Natural killer cell treated with Interleukin-12 subunit alpha and Interleukin-12 subunit beta and Interleukin-15 and Interleukin-18, amount 100 ng/mL, for 72 hours (primary cell): ENCODE measurements around the gene TRPM7. TPM values are rescaled to one million over a fixed set of nuclear protein-coding genes. Genes with fewer than 3 reads are reported as not detected.

Experiments
- ATAC-seq, 2 donors: fragments of 150-1000 bp; cut with Tn5 transposase in 1 of 2; sonication (Bioruptor Pico), chemical (Tn5 transposase) in 1 of 2; 2 replicates each; pipeline ENCODE4 v1.10.0; 2021
- DNase-seq: peaks from one replicate; pipeline ENCODE4 v3.0.0; 2022; ENCODE audit warnings: low spot score
- H3K27ac Mint-ChIP-seq, 2 donors: 1 replicate in 1 of 2; 2 replicates in 1 of 2; pipeline ENCODE4 v1.8.0; 2022; ENCODE audit warnings: mixed read lengths in 2 of 2, mild to moderate bottlenecking in 1 of 2, moderate library complexity in 1 of 2
- H3K27me3 Mint-ChIP-seq, 2 donors: 1 replicate in 1 of 2; 2 replicates in 1 of 2; pipeline ENCODE4 v1.8.0; 2022; ENCODE audit warnings: mixed read lengths in 2 of 2
- H3K36me3 Mint-ChIP-seq: one replicate; pipeline ENCODE4 v1.8.0; 2022; ENCODE audit warnings: mixed read lengths
- H3K4me1 Mint-ChIP-seq, 2 donors: 1 replicate in 1 of 2; 2 replicates in 1 of 2; pipeline ENCODE4 v1.8.0; 2022; ENCODE audit warnings: low read depth in 2 of 2, mixed read lengths in 2 of 2, mild to moderate bottlenecking in 1 of 2
- H3K4me3 Mint-ChIP-seq: one replicate; pipeline ENCODE4 v1.8.0; 2022; ENCODE audit warnings: mixed read lengths
- H3K9me3 Mint-ChIP-seq: 2 replicates; pipeline ENCODE4 v1.8.0; 2022; ENCODE audit warnings: mixed read lengths
- total RNA-seq, 2 donors: library from RNA; stranded (reverse); gene quantifications; one replicate each; pipeline ENCODE4 v1.2.3, GENCODE V29; 2022

TRPM7 gene
- total RNA-seq, 2 donors from 2014 or later: 31.7 to 64.0 TPM

- no peak for DNase-seq
- peak overlapping the region; percentile 85 for H3K4me3 Mint-ChIP-seq
- H3K27ac Mint-ChIP-seq: peak overlapping the region; percentile 84 to 95
- H3K36me3 Mint-ChIP-seq: peaks cover 11% of the 10 kb centered on the region
- no peaks in the 10 kb centered on the region for H3K27me3 Mint-ChIP-seq
- no peak for ATAC-seq
- H3K4me1 Mint-ChIP-seq: peaks cover 46 to 48% of the 10 kb centered on the region in 2 donors
- no peaks in the 10 kb centered on the region for H3K9me3 Mint-ChIP-seq
Observed at GRCh38 chr15:50685191-50685975, 1.2 kb downstream of the TRPM7 start.

- Mint-ChIP-seq H3K4me3 (peak overlapping the region; percentile 8), H3K4me1 (peaks cover 38% of the 10 kb centered on the region in 2 donors), H3K9me3 (no peaks in the 10 kb centered on the region), H3K36me3 (peaks cover 11% of the 10 kb centered on the region), H3K27ac (peak overlapping the region; percentile 25 to 57), H3K27me3 (no peaks in the 10 kb centered on the region)
- ATAC-seq: no peak
- no peak for DNase-seq
Observed at GRCh38 chr15:50681467-50681866, 5.1 kb downstream of the TRPM7 start.

- no peaks in the 10 kb centered on the region for H3K9me3 Mint-ChIP-seq
- DNase-seq (no peak), ATAC-seq (no peak)
- H3K4me1 Mint-ChIP-seq: peaks cover 12 to 14% of the 10 kb centered on the region in 2 donors
- H3K27me3 Mint-ChIP-seq: no peaks in the 10 kb centered on the region
- peaks cover 6% of the 10 kb centered on the region for H3K36me3 Mint-ChIP-seq
- peak overlapping the region in 1 of 2 donors; percentile 47 for H3K27ac Mint-ChIP-seq
- no peak overlapping the region for H3K4me3 Mint-ChIP-seq
Observed at GRCh38 chr15:50676799-50677483, 9.7 kb downstream of the TRPM7 start.

- ATAC-seq: no peak
- no peaks in the 10 kb centered on the region for H3K9me3 Mint-ChIP-seq
- H3K36me3 Mint-ChIP-seq: no peaks in the 10 kb centered on the region
- H3K4me3 Mint-ChIP-seq: no peak overlapping the region
- peaks cover 5 to 8% of the 10 kb centered on the region in 2 donors for H3K4me1 Mint-ChIP-seq
- no peak for DNase-seq
- H3K27me3 Mint-ChIP-seq: no peaks in the 10 kb centered on the region
- no peak overlapping the region for H3K27ac Mint-ChIP-seq
Observed at GRCh38 chr15:50675535-50676144, 11.0 kb downstream of the TRPM7 start.

GRCh38 chr15:50670115-50670514, 16.5 kb downstream of the TRPM7 start:
- Mint-ChIP-seq H3K4me1 (peaks cover 10 to 11% of the 10 kb centered on the region in 2 donors), H3K4me3 (no peak overlapping the region), H3K27ac (peak overlapping the region in 1 of 2 donors; percentile 53), H3K9me3 (no peaks in the 10 kb centered on the region), H3K36me3 (no peaks in the 10 kb centered on the region), H3K27me3 (no peaks in the 10 kb centered on the region)
- no peak for ATAC-seq
- no peak for DNase-seq

GRCh38 chr15:50669611-50670010, 17.0 kb downstream of the TRPM7 start:
- no peak overlapping the region for H3K4me3 Mint-ChIP-seq
- H3K27me3 Mint-ChIP-seq: no peaks in the 10 kb centered on the region
- no peak for DNase-seq
- peak overlapping the region in 1 of 2 donors; percentile 53 for H3K27ac Mint-ChIP-seq
- H3K36me3 Mint-ChIP-seq: no peaks in the 10 kb centered on the region
- no peaks in the 10 kb centered on the region for H3K9me3 Mint-ChIP-seq
- no peak for ATAC-seq
- H3K4me1 Mint-ChIP-seq: peaks cover 10 to 11% of the 10 kb centered on the region in 2 donors

GRCh38 chr15:50665938-50666337, 20.7 kb downstream of the TRPM7 start:
- ATAC-seq (no peak), DNase-seq (no peak)
- Mint-ChIP-seq H3K27ac (no peak overlapping the region), H3K27me3 (no peaks in the 10 kb centered on the region), H3K4me1 (peaks cover 7 to 10% of the 10 kb centered on the region in 2 donors), H3K4me3 (no peak overlapping the region), H3K36me3 (no peaks in the 10 kb centered on the region), H3K9me3 (no peaks in the 10 kb centered on the region)

- Mint-ChIP-seq H3K9me3 (no peaks in the 10 kb centered on the region), H3K27ac (no peak overlapping the region), H3K27me3 (no peaks in the 10 kb centered on the region), H3K4me1 (peaks cover 9 to 11% of the 10 kb centered on the region in 2 donors), H3K36me3 (peaks cover 6% of the 10 kb centered on the region), H3K4me3 (no peak overlapping the region)
- DNase-seq (no peak), ATAC-seq (no peak)
Observed at GRCh38 chr15:50655555-50655954, 31.0 kb downstream of the TRPM7 start.

GRCh38 chr15:50653156-50653743, 33.3 kb downstream of the TRPM7 start:
- no peaks in the 10 kb centered on the region for H3K9me3 Mint-ChIP-seq
- DNase-seq: no peak
- peaks cover 13% of the 10 kb centered on the region for H3K36me3 Mint-ChIP-seq
- no peak overlapping the region for H3K4me3 Mint-ChIP-seq
- no peak for ATAC-seq
- H3K4me1 Mint-ChIP-seq: peaks cover 9 to 11% of the 10 kb centered on the region in 2 donors
- no peaks in the 10 kb centered on the region for H3K27me3 Mint-ChIP-seq
- peak overlapping the region; percentile 11 to 49 for H3K27ac Mint-ChIP-seq

- Mint-ChIP-seq H3K27me3 (no peaks in the 10 kb centered on the region), H3K4me3 (no peak overlapping the region), H3K36me3 (peaks cover 13% of the 10 kb centered on the region), H3K4me1 (peaks cover 9 to 11% of the 10 kb centered on the region in 2 donors), H3K27ac (peak overlapping the region in 1 of 2 donors; percentile 49), H3K9me3 (no peaks in the 10 kb centered on the region)
- ATAC-seq (no peak), DNase-seq (no peak)
Observed at GRCh38 chr15:50652671-50653070, 33.9 kb downstream of the TRPM7 start.

- Mint-ChIP-seq H3K4me3 (no peak overlapping the region), H3K36me3 (peaks cover 8% of the 10 kb centered on the region), H3K4me1 (peaks cover 4 to 6% of the 10 kb centered on the region in 2 donors), H3K27ac (no peak overlapping the region), H3K27me3 (no peaks in the 10 kb centered on the region), H3K9me3 (no peaks in the 10 kb centered on the region)
- ATAC-seq (no peak), DNase-seq (no peak)
Observed at GRCh38 chr15:50641318-50641717, 45.3 kb downstream of the TRPM7 start.

- ATAC-seq: no peak
- H3K27me3 Mint-ChIP-seq: no peaks in the 10 kb centered on the region
- H3K27ac Mint-ChIP-seq: no peak overlapping the region
- no peak for DNase-seq
- H3K9me3 Mint-ChIP-seq: no peaks in the 10 kb centered on the region
- H3K36me3 Mint-ChIP-seq: no peaks in the 10 kb centered on the region
- H3K4me1 Mint-ChIP-seq: peaks cover 1 to 2% of the 10 kb centered on the region in 2 donors
- no peak overlapping the region for H3K4me3 Mint-ChIP-seq
Observed at GRCh38 chr15:50636146-50636545, 50.5 kb downstream of the TRPM7 start.

- DNase-seq (no peak), ATAC-seq (no peak)
- H3K27me3 Mint-ChIP-seq: no peaks in the 10 kb centered on the region
- no peak overlapping the region for H3K4me3 Mint-ChIP-seq
- H3K27ac Mint-ChIP-seq: peak overlapping the region in 1 of 2 donors; percentile 26
- H3K9me3 Mint-ChIP-seq: no peaks in the 10 kb centered on the region
- H3K4me1 Mint-ChIP-seq: no peaks in the 10 kb centered on the region
- H3K36me3 Mint-ChIP-seq: no peaks in the 10 kb centered on the region
Observed at GRCh38 chr15:50633653-50634052, 52.9 kb downstream of the TRPM7 start.
